GM12878 (cell line): Measurements from ENCODE around the gene NFIX. TPM values are rescaled to one million over a fixed set of nuclear protein-coding genes. Genes with fewer than 3 reads are reported as not detected.

Experiments used
- ATAC-seq: fragments of 200-7000 bp; cut with Tn5 transposase; 3 replicates; pipeline ENCODE4 v1.9.1; 2020; ENCODE audit warnings: mild to moderate bottlenecking, moderate library complexity
- BruUV-seq: library from RNA; stranded (reverse); fragments of 400-500 nt; replicated peaks from 2 replicates; lab custom pipeline; 2021; lab: Mats Ljungman, UMichigan
- CTCF ChIA-PET: fragments of 300-600 bp; sonication (Branson Sonifier 250); formaldehyde crosslinking; extraction: SDS; loops from one replicate; lab custom pipeline; 2021; ENCODE audit warnings: inconsistent platforms; lab: Yijun Ruan, JAX
- POLR2A ChIA-PET: fragments of 350-600 bp; formaldehyde crosslinking; extraction: SDS; loops from one replicate; lab custom pipeline; 2021; ENCODE audit warnings: inconsistent platforms; lab: Charles Lee
- RAD21 ChIA-PET: fragments of 300-600 bp; sonication (Branson Sonifier 250); formaldehyde crosslinking; loops from one replicate; lab custom pipeline; 2023; ENCODE audit warnings: antibody characterized with exemption; ENCODE audit not compliant: unreplicated experiment; lab: Charles Lee
- SMC1A ChIA-PET: fragments of 300-600 bp; sonication (Branson Sonifier 250); formaldehyde crosslinking; loops from one replicate; lab custom pipeline; 2023; ENCODE audit not compliant: unreplicated experiment, uncharacterized antibody; lab: Charles Lee
- DNase-seq: peaks from one replicate; pipeline ENCODE4 v3.0.0-alpha.2; 2011; ENCODE audit warnings: low read depth, low spot score
- FAIRE-seq: peaks from 3 replicates; lab custom pipeline; 2011; peaks lifted over from hg19 to GRCh38; lab: Jason Lieb, UNC
- H2AFZ ChIP-seq: 2 replicates; pipeline ENCODE4 v1.6.0; 2011; ENCODE audit warnings: low read depth, low read length, control low read depth; ENCODE audit not compliant: control insufficient read depth
- H3K27ac ChIP-seq: 2 replicates; pipeline ENCODE4 v1.5.1; 2011; ENCODE audit warnings: control low read depth; ENCODE audit not compliant: control insufficient read depth, insufficient read depth
- H3K27me3 ChIP-seq, 2 experiments: replicated peaks in 1 of 2; 2 replicates each; pipeline versions ENCODE4 v1.6.0 to v1.6.1; 2011; ENCODE audit warnings: low read length in 1 of 2; ENCODE audit not compliant: control insufficient read depth in 2 of 2, insufficient read depth in 2 of 2
- H3K36me3 ChIP-seq, 2 experiments: 2 replicates each; pipeline ENCODE4 v1.5.1; 2011; ENCODE audit warnings: low read length in 1 of 2; ENCODE audit not compliant: control insufficient read depth in 2 of 2, insufficient read depth in 2 of 2
- H3K4me1 ChIP-seq: 2 replicates; pipeline ENCODE4 v1.6.1; 2011; ENCODE audit warnings: mild to moderate bottlenecking, low read length, moderate library complexity, mixed read lengths; ENCODE audit not compliant: control insufficient read depth, insufficient read depth
- H3K4me2 ChIP-seq: 2 replicates; pipeline ENCODE4 v1.6.0; 2011; ENCODE audit warnings: control low read depth; ENCODE audit not compliant: control insufficient read depth, insufficient read depth
- H3K4me3 ChIP-seq: fragments of 200-600 bp; sonication (generic); 2 replicates; pipeline ENCODE4 v1.5.1; 2016
- H3K79me2 ChIP-seq: 2 replicates; pipeline ENCODE4 v1.6.0; 2011; ENCODE audit warnings: low read length; ENCODE audit not compliant: control insufficient read depth, insufficient read depth
- H3K9ac ChIP-seq: 2 replicates; pipeline ENCODE4 v1.8.0; 2011; ENCODE audit warnings: low read length, control low read depth, mixed read lengths; ENCODE audit not compliant: control insufficient read depth, insufficient read depth
- H3K9me3 ChIP-seq: replicated peaks from 3 replicates; pipeline ENCODE4 v1.5.1; 2011; ENCODE audit warnings: mild to moderate bottlenecking, low read length; ENCODE audit not compliant: control insufficient read depth, insufficient read depth
- H4K20me1 ChIP-seq: 2 replicates; pipeline ENCODE4 v1.6.0; 2011; ENCODE audit not compliant: control insufficient read depth, insufficient read depth
- BHLHE40 ChIP-seq, 2 experiments: fragments of 450-650 bp in 1 of 2; IDR thresholded peaks; 2 replicates each; pipeline ENCODE4 v1.6.1; 2011 to 2017; ENCODE audit warnings: low read depth in 2 of 2, borderline replicate concordance in 1 of 2, improper control_type of control experiment in 1 of 2, low read length in 1 of 2, mild to moderate bottlenecking in 1 of 2
- EED ChIP-seq: sonication (generic); IDR thresholded peaks from 2 replicates; pipeline ENCODE4 v1.6.1; 2016; ENCODE audit warnings: antibody characterized with exemption, low read depth
- EGR1 ChIP-seq, 2 experiments: IDR thresholded peaks; 1 replicate in 1 of 2; 2 replicates in 1 of 2; pipeline ENCODE4 v1.6.1; 2011 to 2012; ENCODE audit warnings: low read depth in 2 of 2, low read length in 2 of 2, borderline replicate concordance in 1 of 2, mild to moderate bottlenecking in 1 of 2, moderate library complexity in 1 of 2
- EZH2 ChIP-seq: IDR thresholded peaks from 2 replicates; pipeline ENCODE4 v1.6.1; 2012; ENCODE audit warnings: low read depth, mild to moderate bottlenecking, control low read depth, inconsistent platforms, low read length, borderline replicate concordance; ENCODE audit not compliant: control insufficient read depth
- MTA3 ChIP-seq: IDR thresholded peaks from 2 replicates; pipeline ENCODE4 v1.6.1; 2012; ENCODE audit warnings: low read length, inconsistent platforms, borderline replicate concordance
- NR2C1 ChIP-seq: fragments of 450-650 bp; IDR thresholded peaks from 2 replicates; pipeline ENCODE4 v1.6.1; 2017; ENCODE audit warnings: antibody characterized with exemption, mild to moderate bottlenecking, moderate library complexity
- POLR2A ChIP-seq: IDR thresholded peaks from 2 replicates; pipeline ENCODE4 v1.6.1; 2011; ENCODE audit warnings: low read depth, mild to moderate bottlenecking, low read length
- SREBF1 ChIP-seq: IDR thresholded peaks from 2 replicates; pipeline ENCODE4 v1.6.1; 2012; ENCODE audit warnings: mild to moderate bottlenecking, low read length
- WGBS: methylation state at CpG from one replicate; pipeline ENCODE4 v1.1.6; 2016; ENCODE audit warnings: low lambda C conversion rate; ENCODE audit not compliant: insufficient replicate concordance, insufficient coverage; ENCODE audit errors: missing lambda C conversion rate; 5-methylcytosine and 5-hydroxymethylcytosine counted together
- in situ Hi-C: fragments of 300-500 bp; cut with MboI; formaldehyde crosslinking; loops from 9 replicates; pipeline ENCODE4 v1.14.3; 2018; ENCODE audit warnings: mixed read lengths
- intact Hi-C: fragments of 100-400 bp; cut with micrococcal nuclease; formaldehyde crosslinking; loops from one replicate; pipeline ENCODE4 v1.14.2; 2022; ENCODE audit not compliant: unreplicated experiment
- polyA plus RNA-seq, 11 experiments: library from polyadenylated mRNA; depleted of rRNA in 4 of 11; unstranded in 6 of 11; stranded (reverse) in 5 of 11; fragments of >200 nt; fragmentation: Nextera tagmentation in 4 of 11; fragmentation: Illumina TruSeq in 1 of 11; extraction: Ambion mirVana in 4 of 11; extraction: Trizol in 1 of 11; gene quantifications; 1 replicate in 1 of 11; 2 replicates in 10 of 11; pipeline versions ENCODE4 v1.2.1 to v1.2.3, GENCODE V29; 2011 to 2016; ENCODE audit warnings: inconsistent platforms in 2 of 11, missing spikeins in 2 of 11, low read depth in 1 of 11
- total RNA-seq, 4 experiments: library from RNA; depleted of rRNA in 3 of 4; stranded (reverse); fragments of >200 nt in 3 of 4; fragmentation: Illumina TruSeq in 1 of 4; extraction: Trizol in 1 of 4; gene quantifications; 2 replicates each; pipeline versions ENCODE4 v1.2.1 to v1.2.3, GENCODE V29; 2013 to 2021
- TF ChIP-seq, protein P1 (sequence below): IDR thresholded peaks from 2 replicates; pipeline ENCODE4 v1.6.1; 2012; ENCODE audit warnings: low read depth, low read length, improper control_type of control experiment

Gene NFIX
- total and polyA plus RNA-seq, 10 of the 15 experiments (the other 5 are each of a cell fraction or from before 2014, with no cell fraction given): 0.02 to 2.2 (median 0.28) TPM

DNA sequence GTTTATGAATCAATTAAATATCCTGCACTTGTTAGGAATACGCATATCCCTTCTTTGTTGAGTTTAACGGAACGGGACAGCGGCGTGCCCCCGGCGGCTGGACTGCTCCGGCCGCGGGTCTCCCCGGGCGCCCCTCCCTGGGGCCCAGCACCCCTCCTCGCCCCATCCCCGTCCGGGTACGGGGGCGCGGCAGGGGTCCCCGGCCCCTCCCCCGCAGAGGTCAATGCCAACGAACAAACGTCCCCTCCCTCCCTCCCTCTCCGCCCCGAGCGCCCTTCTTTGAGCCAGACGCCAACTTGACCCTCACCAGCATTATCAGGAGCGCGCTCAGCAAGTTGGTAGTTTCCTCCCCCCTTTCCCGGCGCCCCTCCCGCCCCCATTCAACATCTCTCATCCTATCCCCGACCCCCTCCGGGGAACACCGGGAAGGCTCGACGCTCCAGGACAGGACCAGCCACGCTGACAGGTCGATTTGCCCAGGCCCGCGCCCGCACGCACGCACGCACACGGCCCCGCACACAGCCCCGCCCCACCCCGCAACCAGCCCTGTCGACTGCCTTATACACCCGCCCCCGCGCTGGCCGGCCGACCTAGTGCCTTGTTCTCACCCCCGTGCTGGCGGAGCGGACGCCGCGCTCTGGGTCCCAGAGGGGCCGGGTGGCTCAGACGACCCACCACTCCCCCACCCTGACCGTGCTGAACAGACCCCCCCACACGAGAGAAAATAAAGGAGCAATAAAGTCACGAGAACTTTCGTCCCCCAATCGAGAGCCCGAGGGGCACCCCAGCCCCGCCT is 102.4 kb downstream of the NFIX start:
- Histone ChIP-seq H3K4me3 (no peak overlapping the region), H3K4me1 (peaks cover 38% of the 10 kb centered on the region)
- no peak for DNase-seq
- BruUV-seq: no TSS peak
- in situ Hi-C loops: loop anchor here (10.0 kb wide), 1 partner anchor 213 kb away; the partner anchor contains the start of genes DNASE2 and KLF1
- 8% methylated on average over 26 of the region's 69 CpGs for whole genome bisulfite sequencing
- ATAC-seq: no peak
- TF ChIP-seq NR2C1: no peak
- peak in 1 of 2 experiments; percentile 7; a peak in 1 of 4 replicates for TF ChIP-seq BHLHE40 (IDR thresholded peaks at IDR 0.05; ENCODE audit: borderline replicate concordance in 1 of 2, low read depth in 2 of 2, low read length in 1 of 2)
- TF ChIP-seq MTA3: no peak
- no peak for TF ChIP-seq EZH2
- TF ChIP-seq, protein P1, sequence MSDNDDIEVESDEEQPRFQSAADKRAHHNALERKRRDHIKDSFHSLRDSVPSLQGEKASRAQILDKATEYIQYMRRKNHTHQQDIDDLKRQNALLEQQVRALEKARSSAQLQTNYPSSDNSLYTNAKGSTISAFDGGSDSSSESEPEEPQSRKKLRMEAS: no peak
- TF ChIP-seq EGR1 (IDR thresholded peaks at IDR 0.05; ENCODE audit: borderline replicate concordance in 1 of 2, low read depth in 2 of 2, low read length in 2 of 2): 0 out of 3 replicates have a peak, but pooled peaks of 1 of the 2 experiments have one; percentile 39
- TF ChIP-seq SREBF1: no peak
- TF ChIP-seq POLR2A: 0 out of 2 replicates have a peak, but pooled peaks have one; percentile 23
- no peak for TF ChIP-seq EED
- TF ChIP-seq, all 136 proteins: peak for 3
- Histone ChIP-seq H3K27ac (no peak overlapping the region), H3K4me2 (no peak overlapping the region), H3K36me3 (no peaks in the 10 kb centered on the region), H4K20me1 (no peaks in the 10 kb centered on the region), H3K79me2 (peaks cover 4% of the 10 kb centered on the region; the same call in 1 of the 2 replicates), H2AFZ (no peak overlapping the region), H3K9me3 (no peaks in the 10 kb centered on the region; the same call in 2 of the 3 replicates), H3K9ac (no peak overlapping the region), H3K27me3 (peaks cover 2 to 7% of the 10 kb centered on the region in 2 experiments)
- SMC1A ChIA-PET: no interaction called here
- RAD21 ChIA-PET: no interaction called here
- intact Hi-C loops: loop anchor here (10.0 kb wide), 1 partner anchor 63 kb away; no protein-coding TSS in a partner anchor
- POLR2A ChIA-PET: no interaction called here
- FAIRE-seq: no peak
- CTCF ChIA-PET: interaction anchor here (8.0 kb wide), 1 partner anchor 121 kb away, joined by 145 read pairs; no protein-coding TSS in a partner anchor
